Dedifferentiated amniotic fluid mesenchymal stem cell (primary cell): ENCODE measurements around the gene HOXA6.

ENCODE experiments used
- DNase-seq: peaks from one replicate; pipeline ENCODE4 v3.0.0-alpha.2; 2016; ENCODE audit errors: extremely low spot score

Gene HOXA6

GRCh38 chr7:27139334-27140125 is 8.0 kb downstream of the HOXA6 start:
- DNase-seq = no peak

- DNase-seq = no peak
Measured at GRCh38 chr7:27138985-27139333, 8.6 kb downstream of the HOXA6 start.

- no peak for DNase-seq
Measured at GRCh38 chr7:27138472-27138871, 9.1 kb downstream of the HOXA6 start.

GRCh38 chr7:27137640-27138315 is 9.8 kb downstream of the HOXA6 start:
- no peak for DNase-seq

GRCh38 chr7:27134392-27134791 is 13.2 kb downstream of the HOXA6 start:
- no peak for DNase-seq

GRCh38 chr7:27133409-27134231 is 14.0 kb downstream of the HOXA6 start:
- no peak for DNase-seq

- DNase-seq = no peak
Measured at GRCh38 chr7:27132978-27133377, 14.6 kb downstream of the HOXA6 start.

GRCh38 chr7:27132214-27132613 is 15.4 kb downstream of the HOXA6 start:
- DNase-seq = no peak

- no peak for DNase-seq
Measured at GRCh38 chr7:27131390-27131819, 16.2 kb downstream of the HOXA6 start.

- no peak for DNase-seq
Measured at GRCh38 chr7:27130540-27131389, 16.8 kb downstream of the HOXA6 start, which contains the start of gene HOXA4. Gene HOXA4, minus strand, starts transcription at chr7:27130757. Its CDS starts 24 bp downstream, at chr7:27130733.

- no peak for DNase-seq
Measured at GRCh38 chr7:27129729-27130539, 17.6 kb downstream of the HOXA6 start.

GRCh38 chr7:27128776-27129728 is 18.5 kb downstream of the HOXA6 start:
- DNase-seq = no peak

- DNase-seq = no peak
Measured at GRCh38 chr7:27128034-27128433, 19.5 kb downstream of the HOXA6 start.

GRCh38 chr7:27126596-27127327 is 20.8 kb downstream of the HOXA6 start:
- DNase-seq = no peak

GRCh38 chr7:27125986-27126394 is 21.6 kb downstream of the HOXA6 start:
- DNase-seq = no peak

GRCh38 chr7:27124902-27125689 is 22.5 kb downstream of the HOXA6 start:
- DNase-seq = no peak

GRCh38 chr7:27124096-27124901 is 23.3 kb downstream of the HOXA6 start:
- no peak for DNase-seq
